ENCODE data around the gene AMDHD1.

- TF ChIP-seq POLR2AphosphoS5 (IDR thresholded peaks at IDR 0.05) (no peak), CTCF (IDR thresholded peaks at IDR 0.05) (no peak)
Observed at GRCh38 chr12:95909871-95910270, 33.3 kb upstream of the AMDHD1 start.
